HTR-8/SVneo (cell line): Measurements from ENCODE around the gene PARD3B.

Experiments
- DNase-seq: peaks from one replicate; pipeline ENCODE4 v3.0.0; 2011; ENCODE audit warnings: low spot score, mixed read lengths; ENCODE audit not compliant: insufficient read length
- FAIRE-seq: peaks from 2 replicates; lab custom pipeline; 2011; peaks lifted over from hg19 to GRCh38; lab: Jason Lieb, UNC

The PARD3B gene

GRCh38 chr2:204971206-204971907, 426.1 kb downstream of the PARD3B start:
- DNase-seq = no peak
- no peak for FAIRE-seq

GRCh38 chr2:204972161-204972560, 426.9 kb downstream of the PARD3B start:
- DNase-seq (no peak), FAIRE-seq (no peak)

GRCh38 chr2:204972606-204973336, 427.5 kb downstream of the PARD3B start:
- no peak for DNase-seq
- no peak for FAIRE-seq

DNA sequence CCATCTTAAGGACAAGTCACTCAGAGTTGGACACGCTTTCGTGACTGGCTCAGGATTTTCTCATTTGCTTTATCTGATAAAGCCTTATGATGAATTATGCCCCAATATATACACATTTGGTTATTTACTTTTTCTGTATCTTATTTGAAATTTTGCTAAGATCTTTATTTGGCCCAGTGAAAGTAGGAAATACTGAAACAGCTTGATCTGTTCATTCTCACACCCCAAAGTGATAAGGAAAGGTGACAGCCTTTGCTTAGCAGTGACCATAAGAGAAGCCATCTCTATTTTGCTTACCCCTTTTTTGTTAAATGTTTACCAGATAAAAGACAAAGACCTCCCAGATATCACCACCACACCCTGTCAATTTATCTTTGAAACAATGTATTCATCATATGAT, 428.3 kb downstream of the PARD3B start:
- FAIRE-seq (no peak), DNase-seq (no peak)

- no peak for FAIRE-seq
- no peak for DNase-seq
Measured at GRCh38 chr2:204974487-204974886, 429.2 kb downstream of the PARD3B start.

GRCh38 chr2:204977914-204978313, 432.6 kb downstream of the PARD3B start:
- no peak for DNase-seq
- no peak for FAIRE-seq

GRCh38 chr2:204982303-204982702, 437.0 kb downstream of the PARD3B start:
- DNase-seq (no peak), FAIRE-seq (no peak)

GRCh38 chr2:204984518-204984917, 439.2 kb downstream of the PARD3B start:
- no peak for FAIRE-seq
- no peak for DNase-seq

DNA sequence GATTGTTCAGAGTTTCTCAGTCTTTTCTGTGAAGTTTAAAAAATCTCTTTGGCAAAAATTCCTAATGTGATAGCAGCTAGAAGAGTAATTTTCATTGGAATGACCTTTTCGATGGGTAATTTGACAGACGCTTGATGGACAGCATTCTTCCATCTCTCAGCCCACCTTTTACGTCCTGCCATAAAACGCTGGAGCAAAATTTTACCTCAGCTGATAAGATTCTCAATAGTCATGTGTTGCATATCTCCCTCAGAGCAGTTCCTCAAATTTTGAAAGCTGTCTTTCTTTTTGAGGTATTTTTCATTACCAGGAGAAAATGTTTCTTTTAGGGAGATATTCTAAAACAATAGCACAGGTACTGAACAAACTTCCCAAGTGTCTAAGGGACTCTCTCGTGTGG, 441.4 kb downstream of the PARD3B start:
- no peak for FAIRE-seq
- DNase-seq = no peak

DNA sequence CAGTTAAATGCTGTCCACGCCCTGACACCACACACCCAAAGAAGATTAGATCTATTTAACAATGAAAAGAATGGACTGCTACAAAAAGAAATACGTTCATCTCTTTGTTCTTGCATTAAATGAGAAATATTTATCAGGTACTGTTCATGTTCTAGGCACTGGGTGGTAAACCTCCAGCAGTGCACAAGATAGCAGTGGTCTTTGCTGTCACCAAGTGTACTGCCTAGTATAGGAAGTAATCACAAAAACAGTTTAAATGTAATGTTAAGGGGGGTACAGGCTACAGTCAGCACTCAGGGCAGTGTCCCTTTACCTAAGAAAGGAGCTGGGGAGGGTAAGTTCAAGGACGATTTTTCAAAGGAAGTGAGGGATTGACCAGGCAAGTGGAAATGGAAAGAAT, 443.6 kb downstream of the PARD3B start:
- DNase-seq (no peak), FAIRE-seq (no peak)

DNA sequence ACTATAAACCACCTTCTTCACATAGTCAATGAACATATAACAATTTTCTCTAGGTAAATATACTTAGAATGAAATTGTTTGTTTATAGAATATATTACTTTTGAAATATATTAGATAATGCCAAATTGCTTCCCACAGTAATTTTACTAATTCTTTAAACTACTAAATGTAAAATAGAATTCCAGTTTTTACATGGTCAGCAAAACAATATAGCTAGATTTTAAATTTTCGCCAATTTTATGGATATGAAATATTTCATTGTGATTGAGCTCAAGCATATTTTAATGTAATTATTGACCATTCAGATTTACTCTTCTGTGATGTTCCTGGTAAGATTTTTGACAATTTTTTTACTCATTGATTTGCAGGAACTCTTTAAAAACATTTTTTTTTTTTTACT, 444.6 kb downstream of the PARD3B start:
- DNase-seq (no peak), FAIRE-seq (no peak)

DNA sequence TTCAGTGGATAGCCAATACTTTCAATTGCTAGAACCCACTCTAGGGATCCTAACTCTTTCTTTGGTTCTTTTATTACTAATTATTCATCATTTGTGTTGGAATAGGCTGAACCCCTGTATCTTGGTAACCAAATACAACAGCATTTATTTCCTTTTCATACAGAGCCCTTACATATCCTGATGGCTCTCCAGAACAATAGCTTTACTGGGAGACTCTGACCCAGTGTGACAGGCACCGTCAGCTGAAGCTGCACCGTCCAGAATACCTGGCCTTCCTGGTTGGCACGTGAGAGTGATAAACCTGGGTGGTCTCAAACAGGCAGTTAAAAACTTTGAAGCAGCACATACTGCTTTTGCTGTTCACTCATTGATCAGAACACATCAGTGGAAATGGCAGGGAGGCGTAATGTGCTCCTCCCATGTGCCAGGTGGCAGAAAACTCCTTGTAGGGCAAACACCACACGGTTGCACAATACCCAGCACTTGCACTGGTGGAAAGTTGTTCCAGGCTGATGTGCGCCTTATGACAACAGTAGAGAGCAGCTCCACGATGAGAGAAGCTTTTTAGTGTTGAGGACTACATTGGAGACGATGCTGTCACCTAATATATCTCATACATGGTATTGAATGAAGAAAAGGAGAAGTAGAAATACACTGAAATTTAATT, 456.2 kb downstream of the PARD3B start:
- DNase-seq = no peak
- FAIRE-seq = no peak

DNA sequence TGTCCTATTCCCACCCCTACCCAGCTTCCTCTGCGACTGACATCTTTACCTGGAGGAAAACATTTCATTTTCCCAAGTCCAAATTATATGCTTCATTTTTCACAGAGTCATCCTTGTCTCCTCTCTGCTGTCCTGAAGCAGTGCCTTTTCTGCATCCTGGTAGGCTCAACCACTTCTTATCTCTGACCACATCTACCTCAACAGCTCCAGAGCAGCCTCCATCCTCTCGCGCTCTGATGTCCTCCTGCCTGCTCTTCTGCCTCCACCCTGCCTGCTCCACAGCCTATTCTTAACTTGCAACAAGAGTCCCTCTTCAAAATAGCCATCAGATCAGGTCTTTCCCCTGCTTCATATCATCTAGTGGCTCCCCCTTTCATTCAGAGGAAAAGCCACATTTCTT, 457.1 kb downstream of the PARD3B start:
- DNase-seq = no peak
- no peak for FAIRE-seq

DNA sequence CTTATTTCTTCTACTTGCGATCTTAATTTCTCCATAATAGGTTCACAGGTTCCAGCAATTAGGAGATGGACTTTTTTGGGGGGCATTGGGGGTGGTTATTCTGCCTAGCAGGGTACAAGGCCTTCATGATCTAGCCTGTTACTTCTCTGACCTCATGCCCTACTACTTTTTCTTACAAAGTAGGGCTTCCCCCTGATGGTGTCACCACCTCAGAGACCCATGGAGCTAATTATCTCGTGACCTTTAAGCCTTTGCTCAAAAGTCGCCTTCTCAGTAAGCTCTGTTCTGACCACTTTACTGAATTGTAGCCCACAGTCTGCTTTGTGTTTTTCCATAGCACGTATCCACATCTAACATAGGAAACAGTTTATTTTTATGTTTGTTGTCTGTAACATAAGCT, 458.0 kb downstream of the PARD3B start:
- DNase-seq = no peak
- FAIRE-seq = no peak

DNA sequence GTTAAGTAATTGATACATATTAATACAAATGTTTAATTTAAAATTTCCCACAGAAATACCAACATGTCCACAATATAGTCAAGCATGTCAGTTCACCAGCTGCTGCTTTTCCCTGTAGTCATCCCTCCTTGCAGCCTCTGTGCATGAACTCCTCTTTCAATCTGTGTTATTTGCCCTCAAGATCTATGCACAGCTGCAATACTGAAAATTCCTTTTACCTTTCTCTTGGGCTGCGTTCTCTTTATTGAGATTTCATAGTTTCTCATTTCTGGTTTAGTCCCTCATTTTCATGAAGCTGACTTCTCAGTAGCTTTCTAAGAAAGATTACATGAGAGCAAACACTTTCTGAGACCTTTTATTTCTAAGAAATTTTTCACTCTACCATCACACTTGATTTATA, 464.9 kb downstream of the PARD3B start:
- DNase-seq = no peak
- FAIRE-seq = no peak

DNA sequence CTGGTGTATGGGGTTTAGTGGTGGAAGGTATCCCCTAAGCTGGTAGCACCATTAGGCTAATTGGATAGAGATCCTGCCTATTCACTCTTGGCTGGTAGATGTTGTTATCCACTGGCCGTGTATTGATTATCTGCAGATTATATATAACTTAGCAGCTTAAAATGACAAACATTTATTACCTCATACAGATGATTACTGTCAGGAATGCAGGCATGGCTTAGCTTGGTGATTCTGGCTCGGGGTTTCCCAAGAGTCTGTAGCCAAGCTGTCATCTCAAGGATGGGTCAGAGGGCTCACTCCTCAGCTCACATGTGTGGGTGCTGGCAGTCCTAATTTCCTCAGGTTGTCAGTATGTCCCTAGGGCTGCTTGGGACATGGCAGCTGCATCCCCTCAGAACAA, 465.8 kb downstream of the PARD3B start:
- DNase-seq (no peak), FAIRE-seq (no peak)

DNA sequence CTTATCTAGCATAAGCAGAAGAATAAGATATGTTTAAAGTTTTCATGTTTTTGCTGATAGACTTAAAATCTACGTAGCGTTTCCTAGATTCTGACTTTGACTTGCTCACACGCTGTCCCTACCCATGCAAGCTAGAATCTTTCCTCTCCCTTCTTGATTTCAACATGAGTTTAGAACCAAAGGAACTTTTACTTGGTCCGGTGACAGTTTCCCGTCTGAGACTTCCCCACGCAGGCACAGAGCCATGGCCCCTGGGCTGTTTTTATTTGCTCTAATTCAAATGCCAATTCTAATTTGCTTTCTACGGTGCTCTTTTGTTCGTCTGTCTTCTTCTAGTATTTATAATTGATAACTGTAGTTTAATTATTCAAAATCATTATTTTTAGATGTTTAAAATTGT, 467.7 kb downstream of the PARD3B start:
- DNase-seq (no peak), FAIRE-seq (no peak)

GRCh38 chr2:205013586-205013985, 468.3 kb downstream of the PARD3B start:
- FAIRE-seq (no peak), DNase-seq (no peak)

- DNase-seq = no peak
- FAIRE-seq = no peak
Measured at GRCh38 chr2:205014201-205014600, 468.9 kb downstream of the PARD3B start.

DNA sequence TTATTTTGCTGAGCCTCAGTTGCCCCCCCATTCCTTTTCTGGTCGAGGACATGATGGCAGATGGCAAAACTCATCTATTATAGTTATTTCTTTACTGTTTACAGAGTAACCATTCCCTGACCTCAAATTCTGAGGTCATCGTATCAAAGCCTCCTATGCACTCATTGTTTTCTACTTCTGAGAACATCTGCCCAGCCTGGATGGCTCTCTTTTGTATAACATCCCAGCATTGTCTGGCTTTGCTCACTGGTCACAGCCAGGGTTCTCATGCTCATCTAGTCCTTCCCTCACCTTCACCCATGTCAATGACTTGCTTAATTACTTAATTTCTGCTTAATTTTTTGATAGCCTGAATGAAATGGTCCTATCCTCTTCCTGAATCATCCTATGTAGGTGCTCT, 472.1 kb downstream of the PARD3B start:
- no peak for DNase-seq
- FAIRE-seq = no peak

GRCh38 chr2:205017912-205018311, 472.6 kb downstream of the PARD3B start:
- DNase-seq (no peak), FAIRE-seq (no peak)
